ENCODE results near the gene OPALIN.
A peak's percentile ranks its signal among the peaks of the same experiment; 100 is the strongest.

OPALIN gene

GRCh38 chr10:96358851-96359540 is at the start of gene OPALIN:
TSS of gene OPALIN (minus strand) at chr10:96359002. CDS start at chr10:96358896, 106 bp downstream.
- DNase-seq, result no peak

DNA sequence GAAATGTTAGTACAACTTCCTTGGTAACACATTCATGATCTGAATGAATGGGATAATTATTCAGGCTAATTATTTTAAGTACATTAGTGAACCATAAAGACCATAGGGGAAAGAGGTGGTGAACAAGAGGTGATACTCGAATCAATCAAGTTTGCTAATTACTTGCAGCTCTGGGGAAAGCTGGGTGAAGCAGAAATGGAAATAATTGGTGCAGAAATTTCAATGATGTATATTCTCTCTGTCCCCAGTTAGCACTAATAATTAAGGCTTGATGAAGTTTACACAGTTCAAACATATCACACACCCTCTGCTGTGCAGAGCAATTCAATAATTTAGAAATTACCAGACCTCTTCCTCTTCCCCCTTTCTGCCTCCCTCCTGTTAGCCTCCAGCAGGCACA is 49.4 kb upstream of the OPALIN start:
- DNase-seq, result no peak

GRCh38 chr10:96407560-96408069 is 48.8 kb upstream of the OPALIN start:
- DNase-seq, result no peak

GRCh38 chr10:96406091-96406490 is 47.3 kb upstream of the OPALIN start:
- no peak for DNase-seq

DNA sequence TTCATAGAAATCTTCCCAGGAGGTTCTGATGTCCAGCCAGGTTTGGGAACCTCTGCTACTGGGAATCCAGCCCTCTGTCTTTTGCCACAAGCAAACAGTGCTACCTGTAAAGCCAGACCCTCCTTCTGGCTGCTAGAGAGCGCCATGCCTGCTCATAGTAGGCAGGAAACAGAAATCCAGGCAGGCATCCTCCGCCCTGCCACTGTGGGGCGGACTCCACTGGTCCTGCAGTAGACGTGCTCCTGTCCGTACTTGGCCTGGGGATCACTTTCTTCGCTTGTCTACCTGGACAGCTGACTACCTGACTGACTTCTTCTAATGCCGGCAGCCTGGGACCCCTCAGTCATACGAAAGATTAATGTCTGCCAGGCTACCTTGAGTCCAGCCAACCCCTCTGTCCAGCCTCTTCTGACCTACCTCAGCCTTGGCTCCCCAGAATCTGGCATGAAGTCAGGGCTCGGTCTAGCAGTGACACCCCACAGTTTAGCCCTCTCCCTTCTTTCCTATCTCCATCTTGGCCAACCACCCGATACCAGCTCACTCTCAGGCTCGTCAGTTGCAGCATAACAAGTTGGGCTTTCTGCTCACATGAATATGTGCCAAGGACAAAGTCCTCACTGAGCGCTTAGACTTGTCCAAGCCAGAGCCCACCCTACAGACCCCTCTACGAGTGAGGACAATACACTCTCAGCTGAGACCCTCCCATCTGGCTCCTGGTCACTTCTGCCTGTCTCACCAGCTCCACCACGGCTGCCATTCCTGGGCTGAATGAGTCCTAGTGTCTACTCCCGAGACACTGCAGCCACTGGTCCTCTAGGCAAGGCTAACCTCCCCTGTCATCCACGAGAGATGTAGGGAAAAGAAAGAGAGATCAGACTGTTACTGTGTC is 43.9 kb upstream of the OPALIN start:
- no peak for DNase-seq

DNA sequence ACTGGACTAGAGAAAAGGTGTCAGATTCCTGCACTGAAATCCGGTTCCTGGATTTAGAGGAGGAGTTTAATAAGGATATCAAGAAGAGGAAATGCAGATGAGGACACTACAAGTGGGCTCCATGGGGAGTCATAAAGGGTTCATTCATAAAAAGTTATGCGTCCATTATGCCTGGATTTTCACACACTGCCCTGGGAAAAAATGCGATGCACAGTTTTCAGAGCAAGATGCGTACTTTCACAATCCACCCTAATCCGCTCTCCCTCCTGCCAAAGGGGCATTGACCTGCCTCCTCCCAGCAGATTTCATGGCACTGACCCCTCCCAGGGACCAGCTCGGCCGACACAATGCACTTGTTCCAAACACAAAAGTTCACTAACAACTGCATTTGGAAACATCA is 42.2 kb upstream of the OPALIN start:
- no peak for DNase-seq

- DNase-seq, result no peak
These were observed 41.7 kb upstream of the OPALIN start for GRCh38 chr10:96400465-96400864.

DNA sequence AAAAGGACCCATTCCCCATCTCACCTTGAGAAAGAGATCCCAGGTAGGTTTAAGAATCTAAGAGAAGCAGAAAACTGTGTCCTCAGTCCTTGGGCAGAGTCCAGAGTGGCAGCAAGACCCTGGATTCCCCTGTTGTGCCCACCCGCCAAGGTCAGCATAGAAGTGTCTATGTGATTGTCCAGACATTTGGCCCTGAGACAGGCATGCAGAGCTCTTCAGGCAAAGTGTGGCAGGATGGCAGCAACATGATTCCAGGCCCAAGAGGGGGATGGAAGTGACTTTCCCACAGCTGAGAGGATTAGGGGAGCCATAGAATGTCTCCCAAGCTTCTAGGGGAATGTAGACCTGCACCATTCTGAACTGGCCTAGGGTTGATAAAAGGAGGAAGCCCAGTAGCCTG is 39.1 kb upstream of the OPALIN start:
- DNase-seq, result no peak

DNA sequence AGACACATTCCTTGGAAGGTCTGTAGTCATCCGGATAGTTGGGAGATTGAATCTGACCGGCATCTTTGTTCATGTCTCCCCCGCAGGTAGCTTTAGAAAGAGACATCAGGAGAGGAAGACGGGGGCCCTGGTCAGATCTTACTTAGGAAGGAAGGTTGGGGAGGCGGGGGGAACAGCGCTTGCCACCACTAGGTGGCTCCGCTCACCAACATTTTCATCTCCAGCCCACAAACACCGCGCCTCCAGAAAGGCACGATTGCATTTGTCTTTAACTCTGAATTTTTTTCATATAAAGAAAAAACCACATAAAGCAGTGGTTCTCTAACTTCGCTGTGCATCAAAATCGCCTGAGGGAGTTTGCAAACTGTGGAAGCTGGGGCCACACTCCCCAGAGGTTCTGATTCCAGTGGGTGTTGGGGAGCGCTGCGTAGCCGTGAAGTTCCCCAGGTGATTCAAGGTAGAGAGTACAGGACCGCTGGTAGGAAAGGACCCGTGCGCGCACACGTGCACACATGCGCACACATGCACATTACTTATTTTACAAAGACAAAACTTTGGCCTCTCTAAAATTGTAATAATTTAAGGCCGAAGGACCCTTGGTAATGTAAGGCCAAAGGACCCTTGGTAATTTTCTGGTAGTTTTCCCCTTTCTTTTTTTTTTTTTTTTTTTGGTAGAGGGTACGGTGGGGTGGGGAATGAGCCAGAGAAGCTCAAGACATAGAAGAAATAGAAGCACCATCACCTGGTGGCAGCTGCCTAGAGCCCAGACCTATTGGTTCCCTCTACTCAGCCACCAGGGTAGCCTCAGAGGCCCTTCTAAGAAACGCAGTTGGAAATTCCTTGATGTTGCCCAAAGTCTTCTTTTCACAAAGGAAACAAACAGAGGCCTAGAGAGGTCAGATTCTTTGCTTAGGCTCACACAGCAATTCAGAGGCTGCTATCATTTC is 37.4 kb upstream of the OPALIN start:
- peak; percentile 66 for DNase-seq

DNA sequence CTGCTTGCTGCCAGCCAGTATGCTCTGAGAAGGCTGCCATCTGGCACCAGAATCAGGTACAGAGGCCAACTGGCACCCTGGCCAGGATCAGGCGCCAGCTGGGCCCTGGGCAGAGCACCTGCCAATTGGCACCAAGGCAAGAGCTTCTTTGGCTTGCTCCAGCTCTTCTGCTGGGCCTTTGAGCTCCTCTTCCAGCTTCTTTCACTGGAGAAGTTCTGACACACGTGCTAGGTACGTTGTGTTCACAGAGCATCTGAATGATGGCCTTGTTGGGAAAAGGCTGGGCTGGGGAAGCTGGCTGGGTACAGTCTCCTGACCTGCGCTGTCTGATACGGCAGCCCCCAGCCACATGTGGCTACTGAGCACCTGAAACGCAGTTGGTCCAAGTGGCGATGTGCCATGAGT is 31.7 kb upstream of the OPALIN start:
- DNase-seq, result no peak

DNA sequence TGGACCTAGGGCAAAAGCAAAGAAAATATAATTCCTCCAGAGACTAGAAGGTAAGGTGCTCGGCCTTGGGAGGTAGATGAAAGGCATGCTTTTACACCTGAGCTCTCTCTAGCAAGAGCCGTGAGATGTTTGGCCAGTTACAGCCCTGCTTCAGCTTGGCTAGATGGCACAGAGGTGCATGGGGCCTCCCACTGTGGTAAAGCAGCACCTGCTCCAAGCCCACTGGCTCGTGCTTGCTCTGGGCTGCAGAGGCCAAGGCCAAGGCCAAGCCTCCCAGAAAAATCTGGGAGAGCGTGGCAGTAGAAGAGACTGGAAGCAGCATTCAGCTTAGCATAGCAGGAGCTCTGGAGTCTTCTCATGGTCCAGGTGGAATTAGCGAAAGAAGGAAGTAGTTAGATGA is 31.0 kb upstream of the OPALIN start:
- no peak for DNase-seq

GRCh38 chr10:96387601-96388000 is 28.8 kb upstream of the OPALIN start:
- no peak for DNase-seq

DNA sequence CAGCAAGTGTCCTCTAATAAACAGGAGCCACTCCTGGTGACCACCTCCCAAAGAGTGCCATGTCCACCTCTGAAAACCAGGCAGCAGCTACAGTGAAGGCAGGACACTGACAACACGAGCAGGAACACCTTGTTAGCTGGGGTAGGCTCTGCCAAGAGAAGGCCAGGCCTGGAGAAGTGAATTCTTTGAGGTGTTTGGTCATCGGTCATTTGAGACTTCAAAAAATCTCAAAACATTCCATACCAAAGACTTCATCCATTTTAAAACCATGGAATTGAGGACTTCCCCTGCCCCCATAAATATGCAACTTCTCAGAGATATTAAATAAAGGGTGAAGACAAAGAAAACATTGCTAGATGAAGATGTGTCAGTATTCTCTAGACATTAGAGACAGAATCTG is 28.4 kb upstream of the OPALIN start:
- no peak for DNase-seq

GRCh38 chr10:96384506-96384905 is 25.7 kb upstream of the OPALIN start:
- no peak for DNase-seq

DNA sequence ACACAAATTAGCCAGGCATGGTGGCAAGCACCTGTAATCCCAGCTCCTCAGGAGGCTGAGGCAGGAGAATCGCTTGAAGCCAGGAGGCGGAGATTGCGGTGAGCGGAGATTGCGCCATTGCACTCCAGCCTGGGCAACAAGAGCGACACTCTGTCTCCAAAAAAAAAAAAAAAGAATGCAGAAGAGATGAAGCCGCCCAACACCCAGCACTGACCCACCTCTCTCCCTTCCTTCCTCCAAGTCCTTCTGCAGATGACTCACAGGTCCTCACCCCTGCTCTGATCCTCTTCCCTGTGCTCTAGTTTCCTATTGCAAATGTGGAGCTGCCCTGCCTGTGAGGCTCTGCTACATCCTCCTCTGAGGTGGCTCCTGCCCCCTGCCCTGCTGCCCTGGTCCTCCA is 22.0 kb upstream of the OPALIN start:
- no peak for DNase-seq

DNA sequence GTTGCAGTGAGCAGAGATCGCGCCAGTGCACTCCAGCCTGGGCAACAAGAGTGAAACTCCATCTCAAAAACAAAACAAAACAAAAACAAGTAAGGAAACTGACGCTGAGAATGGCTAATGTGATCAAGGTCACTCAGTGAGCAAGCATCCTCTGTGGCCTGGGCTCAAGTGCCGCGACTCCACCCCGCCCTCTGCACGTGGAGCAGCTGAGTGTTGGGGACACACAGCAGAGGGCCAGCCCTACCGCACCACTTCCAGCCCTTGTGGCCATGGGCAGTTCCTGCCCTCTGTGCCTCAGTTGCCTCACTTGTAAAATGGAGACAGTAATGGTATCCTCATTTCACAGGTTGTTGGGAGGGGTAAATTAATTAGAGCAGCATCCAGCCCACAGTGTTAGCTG is 21.0 kb upstream of the OPALIN start:
- DNase-seq, result no peak

GRCh38 chr10:96378741-96379140 is 19.9 kb upstream of the OPALIN start:
- DNase-seq, result no peak

GRCh38 chr10:96377816-96378294 is 19.1 kb upstream of the OPALIN start:
- no peak for DNase-seq

- DNase-seq, result peak; percentile 11
These were observed 17.7 kb upstream of the OPALIN start for GRCh38 chr10:96376483-96376882.

- peak; percentile 88 for DNase-seq
These were observed 16.4 kb upstream of the OPALIN start for GRCh38 chr10:96374985-96375830.

DNA sequence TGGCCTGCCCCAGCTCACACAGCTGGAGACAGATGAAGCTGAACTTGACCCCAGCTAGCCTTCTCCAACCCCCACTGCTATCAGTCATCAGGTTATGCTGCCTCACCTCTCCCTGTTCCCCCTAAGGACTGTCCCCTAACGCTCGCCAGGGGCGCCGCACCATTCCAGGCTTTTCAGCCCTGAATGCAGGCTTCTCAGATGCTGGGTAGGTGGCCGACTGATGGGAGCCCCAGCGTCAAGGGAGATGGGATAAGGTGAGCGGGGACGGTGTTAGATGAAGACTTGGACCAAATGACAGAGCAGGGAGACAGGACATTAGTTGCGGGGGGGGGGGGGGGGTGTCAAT is 15.8 kb upstream of the OPALIN start:
- DNase-seq, result no peak

- no peak for DNase-seq
These were observed 15.2 kb upstream of the OPALIN start for GRCh38 chr10:96374004-96374403.

Measured in activated CD4-positive, alpha-beta T cell treated with anti-CD3 and anti-CD28 coated beads, Interleukin-2, Interleukin-6, amounts not matched to agents 100 ng/mL and 50 ng/mL, durations not matched to agents 16 hours and 8 hours (primary cell).